Neural crest cell (in vitro differentiated cells): ENCODE measurements around the gene ELSPBP1. TPM values are rescaled to one million over a fixed set of nuclear protein-coding genes. Genes with fewer than 3 reads are reported as not detected.

Experiments
- DNase-seq: peaks from one replicate; pipeline ENCODE4 v3.0.0; 2021; ENCODE audit warnings: low read depth, mixed read lengths, low spot score
- H3K27ac Mint-ChIP-seq: one replicate; pipeline ENCODE4 v1.8.0; 2021; ENCODE audit warnings: mild to moderate bottlenecking, mixed read lengths; ENCODE audit not compliant: unreplicated experiment
- H3K27me3 Mint-ChIP-seq: 2 replicates; pipeline ENCODE4 v1.8.0; 2021; ENCODE audit warnings: low read depth, mild to moderate bottlenecking, mixed read lengths
- H3K36me3 Mint-ChIP-seq: 2 replicates; pipeline ENCODE4 v1.8.0; 2021; ENCODE audit warnings: low read depth, mild to moderate bottlenecking, mixed read lengths
- H3K4me1 Mint-ChIP-seq: 2 replicates; pipeline ENCODE4 v1.8.0; 2021; ENCODE audit warnings: mixed read lengths
- H3K4me3 Mint-ChIP-seq: one replicate; pipeline ENCODE4 v1.8.0; 2021; ENCODE audit warnings: mild to moderate bottlenecking, mixed read lengths
- H3K9me3 Mint-ChIP-seq: 2 replicates; pipeline ENCODE4 v1.8.0; 2021; ENCODE audit warnings: mixed read lengths
- total RNA-seq: library from RNA; stranded (reverse); gene quantifications from 2 replicates; pipeline ENCODE4 v1.2.1, GENCODE V29; 2021
- TF ChIP-seq, protein P1 (sequence below): fragments of 200-600 bp; sonication (generic); conservative IDR thresholded peaks from 2 replicates; pipeline ENCODE4 v1.5.0; 2021; ENCODE audit warnings: antibody characterized with exemption, mild to moderate bottlenecking

ELSPBP1 gene
- total RNA-seq, 1 donor from 2014 or later, result not detected

DNA sequence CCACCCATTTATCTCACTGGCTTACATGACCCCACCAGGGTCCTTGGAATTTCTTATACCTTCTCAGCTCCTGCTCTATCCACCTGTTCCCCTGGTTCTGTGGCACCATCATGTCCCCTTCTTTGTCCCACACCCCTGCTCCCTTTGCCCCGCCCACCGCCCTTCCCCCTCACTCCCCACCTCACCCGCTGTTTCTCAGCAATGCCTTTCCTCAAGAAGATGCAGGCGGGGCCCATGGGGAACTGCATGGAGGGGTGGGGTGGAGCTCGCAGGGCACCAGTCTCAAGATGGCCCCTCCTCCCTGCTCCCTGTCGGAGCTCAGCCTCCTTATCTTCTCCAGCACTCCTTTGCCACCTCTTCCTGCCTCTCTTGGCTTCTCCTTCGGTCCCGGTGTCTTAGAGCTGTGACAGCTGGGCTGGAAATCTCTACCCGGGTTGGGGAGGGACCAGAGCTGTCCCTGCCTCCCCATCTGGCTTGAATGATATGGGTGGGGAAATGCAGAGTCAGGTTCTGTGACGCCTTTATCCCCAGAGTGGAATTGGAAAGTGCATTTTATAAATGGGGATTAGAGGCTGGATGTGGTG is 49.3 kb downstream of the ELSPBP1 start, which contains the start of gene CABP5:
TSS of gene CABP5 (minus strand) at position 405 of the 584 bp plus-strand sequence. CDS start at position 248, 157 bp downstream.
- TF ChIP-seq, protein P1, sequence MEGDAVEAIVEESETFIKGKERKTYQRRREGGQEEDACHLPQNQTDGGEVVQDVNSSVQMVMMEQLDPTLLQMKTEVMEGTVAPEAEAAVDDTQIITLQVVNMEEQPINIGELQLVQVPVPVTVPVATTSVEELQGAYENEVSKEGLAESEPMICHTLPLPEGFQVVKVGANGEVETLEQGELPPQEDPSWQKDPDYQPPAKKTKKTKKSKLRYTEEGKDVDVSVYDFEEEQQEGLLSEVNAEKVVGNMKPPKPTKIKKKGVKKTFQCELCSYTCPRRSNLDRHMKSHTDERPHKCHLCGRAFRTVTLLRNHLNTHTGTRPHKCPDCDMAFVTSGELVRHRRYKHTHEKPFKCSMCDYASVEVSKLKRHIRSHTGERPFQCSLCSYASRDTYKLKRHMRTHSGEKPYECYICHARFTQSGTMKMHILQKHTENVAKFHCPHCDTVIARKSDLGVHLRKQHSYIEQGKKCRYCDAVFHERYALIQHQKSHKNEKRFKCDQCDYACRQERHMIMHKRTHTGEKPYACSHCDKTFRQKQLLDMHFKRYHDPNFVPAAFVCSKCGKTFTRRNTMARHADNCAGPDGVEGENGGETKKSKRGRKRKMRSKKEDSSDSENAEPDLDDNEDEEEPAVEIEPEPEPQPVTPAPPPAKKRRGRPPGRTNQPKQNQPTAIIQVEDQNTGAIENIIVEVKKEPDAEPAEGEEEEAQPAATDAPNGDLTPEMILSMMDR, result no peak
- DNase-seq, result no peak
- Mint-ChIP-seq H3K4me3 (no peak within 1 kb of the TSS), H3K27me3 (peaks cover 25% of the 10 kb centered on the region), H3K9me3 (peaks cover 14% of the 10 kb centered on the region), H3K27ac (peak within 1 kb of the TSS; percentile 43), H3K36me3 (peaks cover 4% of the 10 kb centered on the region), H3K4me1 (no peaks in the 10 kb centered on the region)

DNA sequence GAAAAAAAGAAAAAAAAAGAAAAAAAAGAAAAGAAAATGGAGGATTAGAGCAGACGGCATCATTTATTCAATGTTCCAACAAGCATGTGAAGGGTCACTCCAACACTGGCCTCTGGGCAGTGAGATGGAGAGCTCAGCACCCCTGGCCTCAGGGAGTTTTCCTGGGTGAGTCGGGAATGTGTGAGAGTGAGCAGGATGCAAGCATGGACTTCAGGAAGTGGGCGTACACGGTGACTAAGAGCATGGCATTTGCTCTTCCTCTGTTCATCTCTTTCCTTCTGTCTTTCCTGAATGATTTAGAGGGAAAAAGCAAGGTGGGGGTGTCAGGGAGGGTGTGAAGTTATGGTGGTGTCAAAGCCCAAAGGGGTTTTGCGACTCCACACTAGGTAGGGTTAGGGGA is 50.1 kb downstream of the ELSPBP1 start:
- TF ChIP-seq, protein P1, result no peak
- Mint-ChIP-seq H3K36me3 (peaks cover 4% of the 10 kb centered on the region), H3K9me3 (peaks cover 22% of the 10 kb centered on the region), H3K27ac (no peak overlapping the region), H3K4me3 (no peak overlapping the region), H3K27me3 (peaks cover 23% of the 10 kb centered on the region), H3K4me1 (no peaks in the 10 kb centered on the region)
- no peak for DNase-seq

DNA sequence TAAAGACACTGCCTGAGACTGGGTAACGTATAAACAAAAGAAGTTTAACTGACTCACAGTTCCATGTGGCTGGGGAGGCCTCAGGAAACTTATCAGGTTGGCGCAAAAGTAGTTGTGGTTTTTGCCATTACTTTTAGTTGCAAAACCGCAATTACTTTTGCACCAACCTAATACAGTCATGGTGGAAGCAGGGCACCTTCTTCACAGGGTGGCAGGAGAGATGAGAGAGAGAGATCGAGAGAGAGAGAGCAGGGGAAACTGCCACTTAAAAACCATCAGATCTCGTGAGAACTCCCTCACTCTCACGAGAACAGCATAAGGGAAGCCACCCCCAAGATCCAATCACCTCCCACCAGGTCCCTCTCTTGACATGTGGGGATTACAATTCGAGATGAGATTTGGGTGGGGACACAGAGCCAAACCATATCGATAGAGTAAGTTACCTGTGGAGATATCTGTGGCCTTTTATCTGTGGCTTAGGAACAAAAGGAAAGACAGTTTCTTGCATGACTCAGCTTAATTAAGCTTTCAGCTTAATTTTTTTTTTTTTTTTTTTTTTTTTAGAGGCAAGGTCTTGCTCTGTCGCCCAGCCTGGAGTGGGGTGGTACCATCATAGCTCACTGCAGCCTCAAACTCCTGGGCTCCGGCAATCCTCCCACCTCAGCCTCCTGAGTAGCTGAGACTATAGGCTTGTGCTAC is 57.1 kb downstream of the ELSPBP1 start:
- Mint-ChIP-seq H3K27ac (no peak overlapping the region), H3K4me1 (no peaks in the 10 kb centered on the region), H3K4me3 (no peak overlapping the region), H3K36me3 (peaks cover 2% of the 10 kb centered on the region), H3K9me3 (peaks cover 21% of the 10 kb centered on the region), H3K27me3 (peaks cover 2% of the 10 kb centered on the region)
- TF ChIP-seq, protein P1, result no peak
- DNase-seq, result no peak

DNA sequence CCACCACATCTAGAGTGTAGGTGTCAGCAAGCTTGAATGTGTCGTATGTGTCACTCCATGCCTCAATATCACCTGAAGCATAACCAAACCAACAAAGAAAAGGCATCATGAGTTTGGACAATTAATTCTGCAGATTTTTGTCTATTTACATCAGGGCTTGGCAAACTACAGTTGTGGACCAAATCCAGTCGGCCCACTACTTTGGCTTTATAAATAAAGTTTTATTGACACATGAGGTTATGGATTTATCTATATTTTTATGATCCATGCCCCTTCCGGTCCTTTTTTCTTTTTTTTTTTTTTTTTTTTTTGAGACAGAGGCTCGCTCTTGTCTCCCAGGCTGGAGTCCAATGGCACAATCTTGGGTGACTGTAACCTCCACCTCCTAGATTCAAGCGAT is 58.6 kb downstream of the ELSPBP1 start:
- Mint-ChIP-seq H3K4me3 (no peak overlapping the region), H3K4me1 (no peaks in the 10 kb centered on the region), H3K27ac (no peak overlapping the region), H3K36me3 (no peaks in the 10 kb centered on the region), H3K9me3 (peaks cover 18% of the 10 kb centered on the region), H3K27me3 (no peaks in the 10 kb centered on the region)
- DNase-seq, result no peak
- TF ChIP-seq, protein P1, result no peak

DNA sequence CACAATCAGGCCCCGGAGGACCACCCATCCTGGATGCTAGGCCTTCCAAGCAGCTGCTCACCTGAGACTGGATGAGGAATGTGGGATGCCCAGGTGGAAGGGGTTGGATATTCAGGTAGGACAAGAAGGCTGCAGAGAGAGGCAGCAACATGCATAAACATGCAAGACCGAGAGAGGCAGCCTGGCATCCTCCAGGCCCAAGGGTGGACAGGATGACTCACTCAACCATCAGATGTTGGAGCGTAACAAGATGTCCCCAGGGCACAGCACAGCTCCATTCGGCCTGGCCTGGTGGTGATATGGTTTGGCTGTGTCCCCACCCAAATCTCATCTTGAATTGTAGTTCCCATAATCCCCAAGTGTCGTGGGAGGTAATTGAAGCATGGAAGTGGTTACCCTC is 59.4 kb downstream of the ELSPBP1 start:
- no peak overlapping the region for H3K4me3 Mint-ChIP-seq
- no peak for DNase-seq
- H3K27ac Mint-ChIP-seq, result no peak overlapping the region
- TF ChIP-seq, protein P1, result no peak
- H3K27me3 Mint-ChIP-seq, result no peaks in the 10 kb centered on the region
- no peaks in the 10 kb centered on the region for H3K36me3 Mint-ChIP-seq
- H3K9me3 Mint-ChIP-seq, result peaks cover 15% of the 10 kb centered on the region
- H3K4me1 Mint-ChIP-seq, result no peaks in the 10 kb centered on the region
